C1 segment of cervical spinal cord (tissue), 14 donors: ENCODE measurements around the gene DPPA2.
"Not testable (repeated sequence)": the region's sequence is repeated elsewhere in the genome, so short reads cannot be mapped to it uniquely, and the experiment has no call there.

Experiments
- DNase-seq, 14 donors: peaks; one replicate each; lab custom pipeline; 2025; lab: John Stamatoyannopoulos, UW

DPPA2 gene

GRCh38 chr3:109316162-109316730 is at the start of gene DPPA2:
Gene DPPA2 (minus strand): TSS chr3:109316517. CDS start chr3:109314542, 1,975 bp downstream.
- no peak for DNase-seq

GRCh38 chr3:109364088-109364487 is 47.8 kb upstream of the DPPA2 start:
- no peak for DNase-seq

DNA sequence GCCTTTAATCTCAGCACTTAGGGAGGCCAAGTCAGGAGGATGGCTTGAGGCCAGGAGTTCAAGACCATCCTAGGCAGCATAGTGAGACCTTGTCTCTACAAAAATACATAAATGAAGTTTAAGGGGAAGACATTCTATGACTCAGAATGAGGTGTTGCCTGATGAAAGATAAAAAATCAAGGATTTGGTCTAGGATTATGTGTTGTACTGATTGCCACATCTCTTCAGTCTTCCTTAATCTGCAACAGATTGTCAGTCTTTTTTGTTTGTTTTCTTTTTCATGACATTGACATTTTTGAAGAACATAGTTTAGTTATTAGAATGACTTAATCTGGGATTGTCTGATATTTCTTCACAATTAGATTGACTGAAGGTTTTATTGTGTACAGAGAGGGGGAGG is 47.3 kb upstream of the DPPA2 start:
- no peak for DNase-seq

DNA sequence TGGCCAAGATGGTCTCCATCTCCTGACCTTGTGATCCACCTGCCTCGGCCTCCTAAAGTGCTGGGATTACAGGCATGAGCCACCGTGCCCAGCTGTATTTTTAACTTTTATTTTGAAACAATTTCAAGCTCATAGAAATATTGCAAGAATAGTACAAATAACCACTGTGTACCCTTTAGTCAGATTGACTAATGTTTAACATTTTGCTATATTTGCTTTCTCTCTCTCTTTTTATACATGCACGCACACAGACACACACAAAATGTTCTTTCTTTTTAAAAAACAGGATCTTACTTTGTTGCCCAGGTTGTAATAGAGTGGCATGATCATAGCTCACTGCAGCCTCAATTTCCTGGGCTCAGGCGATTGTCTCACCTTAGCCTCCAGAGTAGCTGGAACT is 46.5 kb upstream of the DPPA2 start:
- DNase-seq: no peak

GRCh38 chr3:109358809-109359208 is 42.5 kb upstream of the DPPA2 start:
- DNase-seq: not testable (repeated sequence)

- DNase-seq: no peak
These were observed 40.3 kb upstream of the DPPA2 start for GRCh38 chr3:109356442-109357155.

DNA sequence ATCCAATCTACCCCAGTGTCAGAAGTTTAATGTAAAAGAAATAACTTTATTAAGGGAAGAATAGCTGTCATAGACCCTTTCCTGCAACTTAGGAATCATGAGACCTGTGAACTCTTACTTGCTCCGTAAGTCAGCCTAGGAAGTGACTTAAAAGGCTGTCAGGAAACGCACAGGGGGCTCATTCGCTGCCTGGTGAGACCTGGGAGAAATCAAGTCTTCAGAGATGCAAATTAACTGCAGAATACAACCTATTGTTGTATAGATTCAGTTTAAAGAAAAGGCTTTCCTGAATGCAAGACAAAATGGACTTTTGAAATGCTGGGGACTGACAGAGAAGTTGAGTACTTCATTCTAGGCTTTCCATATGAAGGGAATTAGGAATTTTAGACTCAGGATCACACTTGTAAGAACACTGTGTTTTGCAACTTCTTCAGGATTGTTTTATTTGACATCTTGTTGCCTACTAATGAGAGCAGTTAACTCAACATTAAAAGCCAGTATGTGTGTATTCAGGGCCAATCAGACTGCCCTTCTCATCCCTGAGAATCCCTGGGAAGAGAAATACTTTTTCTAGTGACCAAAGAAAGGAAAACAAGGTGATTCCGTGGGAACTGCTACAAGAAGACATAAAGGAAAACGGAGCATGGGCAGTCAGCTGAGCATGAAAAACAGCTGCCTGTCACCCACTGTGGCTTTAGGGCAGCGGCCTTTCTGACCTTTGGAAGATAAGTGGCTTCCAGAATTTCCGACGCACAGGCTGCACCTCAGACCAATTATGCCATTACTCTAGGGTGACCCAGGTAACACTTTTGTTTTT is 39.5 kb upstream of the DPPA2 start:
- no peak for DNase-seq

GRCh38 chr3:109353057-109353456 is 36.7 kb upstream of the DPPA2 start:
- no peak for DNase-seq

DNA sequence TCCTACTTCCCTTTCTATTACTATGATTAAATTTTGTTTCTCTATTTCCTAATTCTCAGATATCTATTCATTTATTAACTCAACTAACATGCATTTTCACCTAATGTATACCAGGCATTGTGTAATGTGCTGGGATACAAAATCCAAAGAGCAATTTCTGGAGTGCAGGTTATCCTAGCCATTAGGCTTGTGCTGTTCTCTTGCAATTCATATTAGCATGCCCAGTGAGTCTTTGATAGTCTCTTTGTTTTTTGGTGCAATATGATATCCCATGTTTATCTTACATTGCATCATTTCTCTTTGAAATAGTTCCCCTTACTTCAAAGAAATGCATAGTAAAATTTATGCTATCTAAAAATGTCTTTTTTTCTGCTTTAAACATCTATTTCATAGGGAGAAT is 34.9 kb upstream of the DPPA2 start:
- DNase-seq: no peak

DNA sequence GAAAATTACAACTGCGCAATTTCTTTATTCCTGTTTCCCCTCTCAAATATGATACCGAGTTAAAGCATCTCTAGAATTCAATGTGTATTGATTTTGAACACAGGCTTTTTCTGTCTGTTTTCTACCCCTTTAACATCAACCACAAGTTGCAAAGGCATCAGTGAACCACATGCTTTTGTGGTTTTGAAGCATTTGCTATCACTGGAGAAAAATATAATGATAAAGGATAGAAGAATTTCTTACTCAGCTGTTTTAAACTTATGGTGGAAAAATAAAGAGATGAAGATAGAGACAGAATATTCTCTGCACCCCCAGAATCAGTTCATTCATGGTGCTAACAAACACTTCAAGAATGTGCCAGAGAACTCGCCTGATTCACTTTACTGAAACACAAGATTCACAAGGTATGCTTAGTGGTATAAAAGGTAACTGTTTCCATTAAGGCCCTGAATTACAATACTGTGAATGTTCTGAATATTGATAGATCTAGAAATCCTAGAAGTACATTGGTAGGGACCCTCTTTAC is 30.5 kb upstream of the DPPA2 start:
- no peak for DNase-seq

GRCh38 chr3:109346099-109346498 is 29.8 kb upstream of the DPPA2 start:
- no peak for DNase-seq

- no peak for DNase-seq
These were observed 23.7 kb upstream of the DPPA2 start for GRCh38 chr3:109339714-109340648.

DNA sequence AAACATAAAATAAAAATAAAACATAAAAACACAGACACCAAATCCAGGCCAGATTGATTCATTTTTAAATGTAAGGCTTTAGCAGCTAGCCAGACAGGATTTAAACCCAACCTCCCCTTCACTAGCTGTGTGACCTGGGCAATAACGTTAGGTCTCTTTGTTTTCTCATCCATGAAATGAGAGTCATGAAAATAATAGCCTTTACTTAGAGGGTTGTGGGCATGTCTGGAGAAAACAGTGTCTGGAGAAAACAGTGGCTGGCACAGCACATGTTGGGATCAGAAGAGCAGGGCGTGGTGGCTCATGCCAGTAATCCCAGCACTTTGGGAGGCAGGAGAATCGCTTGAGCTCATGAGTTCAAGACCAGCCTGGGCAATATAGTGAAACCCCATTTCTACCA is 22.9 kb upstream of the DPPA2 start:
- no peak for DNase-seq

- DNase-seq: no peak
These were observed 22.0 kb upstream of the DPPA2 start for GRCh38 chr3:109338322-109338721.

- DNase-seq: no peak
These were observed 21.1 kb upstream of the DPPA2 start, which contains the start of gene DPPA4 for GRCh38 chr3:109337393-109337792. Gene DPPA4 (minus strand): TSS chr3:109337546. CDS start chr3:109337517, 29 bp downstream.

GRCh38 chr3:109336291-109336861 is 20.1 kb upstream of the DPPA2 start:
- no peak for DNase-seq

DNA sequence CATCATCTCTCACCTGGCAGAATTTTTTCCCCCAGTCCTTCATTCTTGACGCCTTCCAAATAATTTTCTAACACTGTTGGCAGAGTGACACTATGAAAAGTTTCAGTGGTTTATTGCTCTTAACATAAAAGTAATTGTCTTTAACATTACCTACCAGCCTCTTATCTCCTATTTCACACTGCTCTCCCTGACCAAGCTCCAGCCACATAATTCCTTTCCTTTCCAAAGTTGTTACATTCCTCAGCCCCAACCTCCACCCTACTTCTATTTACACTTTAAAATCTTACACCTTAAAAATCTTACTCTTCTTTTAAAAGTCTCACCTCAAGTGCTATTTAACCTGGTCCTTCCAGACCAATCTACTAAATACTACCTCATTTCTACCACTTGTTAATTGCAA is 18.3 kb upstream of the DPPA2 start:
- DNase-seq: no peak

DNA sequence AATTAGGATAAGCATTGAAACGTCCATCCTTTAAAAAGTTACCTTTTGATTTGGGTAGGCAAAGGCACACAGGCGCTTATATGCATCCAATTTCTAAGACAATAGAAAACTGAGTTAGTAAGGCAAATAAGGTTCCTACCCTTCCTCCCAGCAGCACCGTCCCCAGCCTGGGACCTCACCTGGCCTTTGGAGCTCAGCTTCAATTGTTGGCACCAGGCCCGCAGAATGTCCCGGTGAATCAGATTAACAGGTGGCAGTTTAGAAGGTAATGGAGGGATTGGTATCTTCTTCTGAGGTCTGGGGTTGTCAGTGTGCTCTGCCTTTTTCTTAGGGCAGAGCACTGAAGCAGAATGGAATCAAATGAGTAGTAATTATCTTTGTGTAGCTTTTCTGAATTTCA is 15.4 kb upstream of the DPPA2 start:
- no peak for DNase-seq

DNA sequence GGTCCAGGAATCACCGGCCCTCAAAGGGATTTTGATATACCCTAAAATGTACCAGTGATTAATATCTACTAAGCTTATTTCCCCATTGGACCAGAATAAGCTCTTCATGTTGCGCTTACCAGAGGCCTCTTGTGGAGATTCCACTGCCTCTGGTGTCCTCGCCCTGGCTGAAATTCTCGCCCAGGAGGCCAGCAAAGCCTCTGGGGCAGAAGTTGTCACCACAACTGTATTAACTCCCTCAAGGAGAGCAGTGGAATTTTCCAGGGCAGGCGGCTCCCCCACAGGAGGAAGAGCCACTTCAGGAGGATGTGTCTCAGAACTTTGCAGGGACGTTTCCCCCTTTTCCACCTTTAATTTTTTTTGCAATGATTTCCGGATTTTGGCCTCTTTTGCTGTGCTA is 14.1 kb upstream of the DPPA2 start:
- no peak for DNase-seq

DNA sequence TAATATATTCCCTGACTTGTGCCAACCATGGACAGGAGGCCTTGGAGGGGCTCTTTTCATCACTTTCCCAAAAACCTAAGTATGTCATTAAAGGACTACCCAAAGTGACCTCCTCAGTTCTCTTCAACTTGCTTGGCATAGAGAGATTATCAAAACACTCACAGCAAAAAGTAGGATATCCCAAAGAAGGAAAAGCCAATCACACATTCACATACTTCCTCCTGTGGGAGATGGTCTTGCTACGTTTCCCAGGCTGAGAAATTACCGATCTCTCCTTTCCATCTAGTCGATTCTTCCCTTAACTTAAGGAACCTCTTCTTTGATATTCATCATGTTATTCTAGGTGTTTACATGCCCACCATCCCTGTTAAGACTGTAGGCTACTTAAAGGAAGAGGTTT is 11.9 kb upstream of the DPPA2 start:
- no peak for DNase-seq

DNA sequence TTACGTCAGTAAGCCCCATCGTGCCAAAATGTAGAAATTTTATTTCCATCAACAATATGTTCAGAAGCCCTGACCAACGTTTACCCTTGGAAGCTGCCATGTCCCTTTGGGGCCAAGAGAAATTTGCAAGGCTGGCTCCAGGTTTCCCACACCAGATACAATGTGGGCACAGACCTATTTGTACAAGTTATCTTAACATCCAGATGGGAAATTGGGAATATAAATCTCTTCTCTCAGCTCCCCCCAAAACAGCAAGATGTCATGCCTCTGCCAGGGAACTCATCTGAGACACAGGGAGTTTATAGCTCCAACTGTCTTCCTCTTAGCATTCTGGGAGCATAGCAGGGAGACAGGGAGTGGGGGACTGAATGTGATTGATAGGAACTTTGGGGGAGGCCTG is 9.3 kb upstream of the DPPA2 start:
- no peak for DNase-seq
